ENCODE results near the gene GRK2. TPM values are rescaled to one million over a fixed set of nuclear protein-coding genes. Genes with fewer than 3 reads are reported as not detected.

Gene GRK2
- total RNA-seq, 1 experiment from 2014 or later: 56.3 TPM

- no peak overlapping the region for H3K23ac ChIP-seq (ENCODE audit: insufficient read length, low read depth, low read length)
- no peaks in the 10 kb centered on the region for H3K79me2 ChIP-seq (ENCODE audit: insufficient read depth, low read length)
- H3T11ph ChIP-seq (ENCODE audit: low read length): no peak overlapping the region
- no peak overlapping the region for H2BK120ac ChIP-seq (ENCODE audit: low read depth, low read length, poor library complexity, severe bottlenecking)
- H3K4me1 Mint-ChIP-seq: no peaks in the 10 kb centered on the region
- no peaks in the 10 kb centered on the region for H3K9me3 ChIP-seq (ENCODE audit: control insufficient read depth, low read depth, low read length)
- no peak for DNase-seq
- H2BK20ac ChIP-seq (ENCODE audit: low read depth, low read length, poor library complexity, severe bottlenecking): no peak overlapping the region
- no peaks in the 10 kb centered on the region for H3K27me3 Mint-ChIP-seq (ENCODE audit: low read depth)
- H3K9me3 Mint-ChIP-seq: no peaks in the 10 kb centered on the region
- H2AK5ac ChIP-seq (ENCODE audit: insufficient read length, low read length): no peak overlapping the region
- H3K36me3 Mint-ChIP-seq (ENCODE audit: insufficient read depth in 1 of 3, low read depth in 3 of 3): peaks cover 70 to 99% (median 91%) of the 10 kb centered on the region in 3 experiments; a peak in 6 of 7 replicates
- no peak overlapping the region for H4K91ac ChIP-seq (ENCODE audit: insufficient read length, low read depth, low read length)
- H4K5ac ChIP-seq (ENCODE audit: insufficient read length, low read depth, low read length): no peak overlapping the region
- no peak overlapping the region for H3K4me2 ChIP-seq (ENCODE audit: insufficient read depth, insufficient read length, low read length)
- TF ChIP-seq, protein P1, sequence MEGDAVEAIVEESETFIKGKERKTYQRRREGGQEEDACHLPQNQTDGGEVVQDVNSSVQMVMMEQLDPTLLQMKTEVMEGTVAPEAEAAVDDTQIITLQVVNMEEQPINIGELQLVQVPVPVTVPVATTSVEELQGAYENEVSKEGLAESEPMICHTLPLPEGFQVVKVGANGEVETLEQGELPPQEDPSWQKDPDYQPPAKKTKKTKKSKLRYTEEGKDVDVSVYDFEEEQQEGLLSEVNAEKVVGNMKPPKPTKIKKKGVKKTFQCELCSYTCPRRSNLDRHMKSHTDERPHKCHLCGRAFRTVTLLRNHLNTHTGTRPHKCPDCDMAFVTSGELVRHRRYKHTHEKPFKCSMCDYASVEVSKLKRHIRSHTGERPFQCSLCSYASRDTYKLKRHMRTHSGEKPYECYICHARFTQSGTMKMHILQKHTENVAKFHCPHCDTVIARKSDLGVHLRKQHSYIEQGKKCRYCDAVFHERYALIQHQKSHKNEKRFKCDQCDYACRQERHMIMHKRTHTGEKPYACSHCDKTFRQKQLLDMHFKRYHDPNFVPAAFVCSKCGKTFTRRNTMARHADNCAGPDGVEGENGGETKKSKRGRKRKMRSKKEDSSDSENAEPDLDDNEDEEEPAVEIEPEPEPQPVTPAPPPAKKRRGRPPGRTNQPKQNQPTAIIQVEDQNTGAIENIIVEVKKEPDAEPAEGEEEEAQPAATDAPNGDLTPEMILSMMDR (conservative IDR thresholded peaks at IDR 0.05): no peak
- no peak overlapping the region for H2BK12ac ChIP-seq (ENCODE audit: insufficient read length, low read depth, low read length)
- H3K27ac ChIP-seq (ENCODE audit: insufficient read length, low read depth, low read length): no peak overlapping the region
- H4K20me1 ChIP-seq (ENCODE audit: control insufficient read depth, insufficient read depth, insufficient read length): no peaks in the 10 kb centered on the region
- no peaks in the 10 kb centered on the region for H3K79me1 ChIP-seq (ENCODE audit: insufficient read depth, low read depth, low read length, poor library complexity, severe bottlenecking)
- H2BK15ac ChIP-seq (ENCODE audit: low read depth, low read length): no peak overlapping the region
- H3K4me3 Mint-ChIP-seq: no peak overlapping the region
- no peak overlapping the region for H4K8ac ChIP-seq (replicated peaks; ENCODE audit: insufficient read length, low read depth, low read length)
- H3K9ac ChIP-seq (ENCODE audit: extremely low read depth, insufficient read length, low read length): no peak overlapping the region
- no peaks in the 10 kb centered on the region for H3K4me1 ChIP-seq (ENCODE audit: insufficient read depth, low read length)
- no peaks in the 10 kb centered on the region for H3K23me2 ChIP-seq (ENCODE audit: insufficient read length, low read depth, low read length, poor library complexity, severe bottlenecking)
- H3K14ac ChIP-seq (ENCODE audit: insufficient read depth, low read length): no peak overlapping the region
- H2AFZ ChIP-seq (ENCODE audit: low read length): no peak overlapping the region
- no peak overlapping the region for H3K56ac ChIP-seq (ENCODE audit: insufficient read length, low read depth, low read length)
- H3K27me3 ChIP-seq (ENCODE audit: insufficient read depth, low read length): no peaks in the 10 kb centered on the region
- no CpG with 5 or more reads among the region's 37 CpGs for WGBS (ENCODE audit: extremely low coverage, insufficient read length, low lambda C conversion rate)
- no peak overlapping the region; a peak in 3 of 7 replicates for H3K27ac Mint-ChIP-seq
- no peak overlapping the region for H3K4ac ChIP-seq (ENCODE audit: low read depth, low read length)
- H3K18ac ChIP-seq (ENCODE audit: insufficient read length, low read depth, low read length): no peak overlapping the region
- no peak overlapping the region for H2BK5ac ChIP-seq (ENCODE audit: insufficient read length, low read length)
These were observed 15.9 kb upstream of the GRK2 start for GRCh38 chr11:67250059-67251043.

Data from H9 (cell line).